ENCODE data around the gene GGT7. TPM values are rescaled to one million over a fixed set of nuclear protein-coding genes. Genes with fewer than 3 reads are reported as not detected.

Gene GGT7
- total and polyA plus RNA-seq, 9 of the 15 experiments (the other 6 are each of a cell fraction or from before 2014, with no cell fraction given), result 0.04 to 18.3 (median 5.9) TPM

- TF ChIP-seq SMAD4 (CRISPR knock-in tag; conservative IDR thresholded peaks at IDR 0.05), result no peak
- 0 out of 4 replicates have a peak, but pooled peaks of 1 of the 2 experiments have one; percentile 12 for TF ChIP-seq FOXK2 (conservative IDR thresholded peaks at IDR 0.05 in 1 of 2, IDR thresholded peaks at IDR 0.05 in 1 of 2; ENCODE audit: low read depth in 2 of 2)
- TF ChIP-seq ZNF316 (IDR thresholded peaks at IDR 0.05), result peak; percentile 91
- 0 out of 2 replicates have a peak, but pooled peaks have one; percentile 18 for TF ChIP-seq NFE2L1 (tag; IDR thresholded peaks at IDR 0.05; ENCODE audit: borderline replicate concordance, low read depth)
- no peak for TF ChIP-seq MBD1 (CRISPR knock-in tag; IDR thresholded peaks at IDR 0.05)
- peak; percentile 68 for TF ChIP-seq CBFA2T3 (IDR thresholded peaks at IDR 0.05)
- 0 out of 2 replicates have a peak, but pooled peaks have one; percentile 33 for TF ChIP-seq BACH1 (tag; IDR thresholded peaks at IDR 0.05)
- TF ChIP-seq ZEB2 (IDR thresholded peaks at IDR 0.05), result peak; percentile 32; the same call in 1 of the 2 replicates
- TF ChIP-seq SMARCA4 (IDR thresholded peaks at IDR 0.05), result peak; percentile 80
- peak; percentile 95 for TF ChIP-seq NFE2 (IDR thresholded peaks at IDR 0.05; ENCODE audit: low read depth)
- TF ChIP-seq TFAP4 (CRISPR knock-in tag; IDR thresholded peaks at IDR 0.05; ENCODE audit: borderline replicate concordance), result peak; percentile 86
- TF ChIP-seq ZNF12 (CRISPR knock-in tag; IDR thresholded peaks at IDR 0.05), result no peak
- no peak for TF ChIP-seq TCFL5 (CRISPR knock-in tag; conservative IDR thresholded peaks at IDR 0.05)
- no peak for TF ChIP-seq EZH2 (IDR thresholded peaks at IDR 0.05; ENCODE audit: borderline replicate concordance, low read depth, low read length)
- TF ChIP-seq ZNF699 (CRISPR knock-in tag; IDR thresholded peaks at IDR 0.05; ENCODE audit: insufficient replicate concordance), result no peak
- no peak for TF ChIP-seq TRIM25 (IDR thresholded peaks at IDR 0.05; ENCODE audit: borderline replicate concordance)
- no peak for TF ChIP-seq DEAF1 (CRISPR knock-in tag; IDR thresholded peaks at IDR 0.05)
- TF ChIP-seq JUND (IDR thresholded peaks at IDR 0.05; ENCODE audit: borderline replicate concordance, low read depth, low read length), result no peak
- TF ChIP-seq JUND (tag; IDR thresholded peaks at IDR 0.05; ENCODE audit: borderline replicate concordance, low read depth, low read length), result 0 out of 3 replicates have a peak, but pooled peaks have one; percentile 29
Measured at GRCh38 chr20:34797012-34797995, 75.4 kb downstream of the GGT7 start (continued).
